HG03460 (cell line): ENCODE measurements around the gene SEC23B.
"Not testable (repeated sequence)": the region's sequence is repeated elsewhere in the genome, so short reads cannot be mapped to it uniquely, and the experiment has no call there.

ENCODE experiments used
- ATAC-seq: cut with Tn5 transposase; IDR thresholded peaks from one replicate; pipeline ENCODE4 v1.9.1; 2021; ENCODE audit not compliant: unreplicated experiment

SEC23B gene

DNA sequence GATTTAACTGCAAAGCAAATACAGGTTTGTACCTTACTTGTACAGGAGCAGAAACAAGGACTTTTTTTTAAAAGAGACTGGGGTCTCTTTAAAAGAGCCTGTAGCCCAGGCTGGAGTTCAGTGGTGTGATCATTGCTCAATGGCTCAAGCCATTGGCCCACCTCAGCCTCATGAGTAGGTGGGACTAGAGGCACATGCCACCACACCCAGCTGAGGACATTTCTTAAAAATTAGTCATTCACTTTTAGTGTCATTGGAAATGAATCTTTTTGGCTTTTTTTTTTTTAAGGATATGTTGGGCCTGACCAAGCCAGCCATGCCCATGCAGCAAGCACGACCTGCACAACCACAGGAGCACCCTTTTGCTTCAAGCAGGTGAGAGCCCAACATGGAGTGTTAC is 16.9 kb downstream of the SEC23B start:
- no peak for ATAC-seq

DNA sequence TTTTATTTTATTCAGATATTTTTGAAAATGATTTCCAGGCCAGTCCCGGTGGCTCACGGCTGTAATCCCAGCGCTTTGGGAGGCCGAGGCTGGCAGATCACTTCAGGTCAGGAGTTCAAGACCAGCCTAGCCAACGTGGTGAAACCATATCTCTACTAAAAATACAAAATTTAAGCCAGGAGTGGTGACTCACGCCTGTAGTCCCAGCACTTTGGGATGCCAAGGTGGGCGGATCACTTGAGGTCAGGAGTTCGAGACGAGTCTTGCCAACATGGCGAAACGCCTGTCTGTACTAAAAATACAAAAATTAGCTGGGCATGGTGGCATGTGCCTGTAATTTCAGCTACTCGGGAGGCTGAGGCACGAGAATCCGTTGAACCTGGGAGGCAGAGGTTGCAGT is 19.0 kb downstream of the SEC23B start:
- not testable (repeated sequence) for ATAC-seq

DNA sequence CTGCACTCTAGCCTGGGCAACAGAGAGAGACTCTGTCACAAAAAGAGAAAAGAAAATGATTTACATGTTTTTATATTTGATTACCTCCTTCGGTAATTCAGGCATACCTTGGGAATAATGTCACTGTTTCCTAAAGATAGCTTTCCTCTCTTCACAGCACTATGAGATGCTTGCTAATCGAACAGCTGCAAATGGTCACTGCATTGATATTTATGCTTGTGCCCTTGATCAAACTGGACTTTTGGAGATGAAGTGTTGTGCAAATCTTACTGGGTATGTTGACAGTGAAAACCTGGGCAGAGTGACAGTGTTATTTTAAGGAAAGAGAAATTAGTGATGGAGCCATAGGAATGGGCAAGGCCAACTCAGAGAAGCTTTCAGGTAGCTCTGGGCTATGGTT is 19.6 kb downstream of the SEC23B start:
- ATAC-seq = no peak

DNA sequence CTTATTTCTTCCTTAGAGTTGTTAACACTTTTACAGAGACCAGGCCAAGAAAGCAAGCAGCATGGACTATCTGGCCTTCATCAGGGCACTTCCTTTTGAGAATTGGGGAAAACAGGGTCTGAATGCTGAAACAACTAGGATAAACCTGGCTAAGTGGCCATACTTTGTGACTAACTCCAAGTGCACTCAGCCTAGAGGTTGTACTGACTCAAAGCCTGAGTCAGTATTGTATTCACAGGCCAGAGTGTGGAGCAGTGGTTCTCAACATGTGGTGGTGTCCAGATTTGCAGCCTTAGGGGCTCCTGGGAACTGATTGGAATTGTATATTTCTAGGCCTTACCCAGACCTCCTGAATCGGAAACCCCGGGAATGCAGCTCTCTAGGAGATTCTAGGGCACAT is 20.1 kb downstream of the SEC23B start:
- ATAC-seq = no peak

DNA sequence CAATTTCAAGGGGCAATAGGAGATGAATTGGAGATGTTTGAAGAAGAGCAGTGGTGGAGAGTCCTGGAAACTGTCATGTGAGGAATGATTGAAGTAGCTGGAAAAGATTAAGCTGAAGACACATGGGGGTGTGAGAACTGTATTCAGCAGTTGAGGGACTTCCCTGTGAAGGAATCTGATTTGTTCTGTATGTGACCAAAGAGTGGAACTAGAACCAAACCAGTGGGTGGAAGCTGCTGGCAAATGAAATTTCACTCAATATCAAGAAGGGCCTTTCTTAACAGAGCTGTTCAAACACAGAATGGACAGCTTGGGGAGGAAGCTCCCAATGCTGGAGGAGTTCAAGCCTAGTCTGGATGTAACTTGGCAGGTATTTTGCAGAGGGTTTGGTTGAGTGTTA is 21.3 kb downstream of the SEC23B start:
- no peak for ATAC-seq

DNA sequence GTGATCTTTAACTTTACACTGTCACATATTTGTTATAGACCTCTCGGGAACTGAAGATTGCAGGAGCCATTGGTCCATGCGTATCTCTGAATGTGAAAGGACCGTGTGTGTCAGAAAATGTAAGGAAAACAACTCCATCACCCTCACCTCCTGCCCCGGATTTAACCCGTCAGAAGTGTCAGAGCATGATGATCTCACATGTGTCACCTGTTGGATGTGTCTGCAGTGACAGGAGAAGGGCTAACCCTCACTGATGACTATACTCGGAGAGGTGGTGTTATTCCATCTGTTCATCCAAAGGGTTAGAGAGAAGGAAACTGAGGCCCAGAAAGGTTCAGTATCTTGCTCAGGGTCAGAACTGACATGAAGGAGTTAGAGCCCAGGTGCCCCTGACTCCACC is 24.9 kb downstream of the SEC23B start:
- ATAC-seq = no peak

DNA sequence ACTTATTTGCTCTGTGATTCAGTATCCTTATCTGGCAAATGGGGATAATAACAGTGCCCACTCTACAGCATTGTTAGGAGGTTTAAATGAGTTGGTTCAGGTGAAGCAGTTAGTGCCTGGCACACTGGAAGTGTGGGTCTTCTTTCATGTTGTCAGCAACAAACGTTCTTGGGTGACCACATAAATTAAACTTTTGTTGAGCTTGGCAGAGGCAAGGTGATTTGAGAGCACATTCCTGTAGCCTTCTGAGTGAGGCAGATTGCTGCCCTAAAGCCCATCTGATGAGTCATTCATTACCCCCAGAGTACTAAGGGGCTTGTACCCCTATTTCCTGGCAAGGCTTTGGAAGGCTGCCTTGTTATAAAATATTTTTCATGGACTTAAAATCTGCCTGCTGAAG is 25.8 kb downstream of the SEC23B start:
- no peak for ATAC-seq

DNA sequence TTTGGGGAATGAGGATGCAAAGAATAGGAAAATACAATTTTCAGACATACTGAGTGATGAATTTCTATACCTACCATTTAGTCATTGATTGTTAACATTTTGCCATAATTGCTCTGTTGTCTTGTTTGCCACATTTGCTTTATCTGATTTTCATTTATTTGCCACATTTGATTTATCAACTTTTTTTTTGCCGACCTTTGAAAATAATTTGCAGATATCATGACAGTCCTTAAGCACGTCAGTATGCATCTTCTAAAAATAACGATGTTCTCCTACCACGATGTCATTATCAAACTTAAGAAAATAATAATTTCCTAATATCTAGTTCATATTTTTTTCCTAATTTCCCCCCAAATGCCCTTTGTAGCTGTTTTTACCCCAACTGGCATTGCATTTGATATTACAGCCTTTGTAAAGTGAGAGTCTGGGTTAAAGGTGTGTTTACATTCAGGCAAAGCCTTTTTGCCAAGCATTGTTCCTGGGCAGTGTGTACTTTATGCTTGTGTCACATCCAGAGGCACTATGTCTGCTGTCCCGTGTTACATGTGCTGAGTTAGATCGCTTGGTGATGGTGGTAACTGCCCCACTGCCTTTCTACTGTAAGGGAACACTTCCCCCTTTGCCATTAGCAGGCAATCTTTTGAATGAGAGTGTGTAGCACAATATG is 26.4 kb downstream of the SEC23B start:
- ATAC-seq = no peak

DNA sequence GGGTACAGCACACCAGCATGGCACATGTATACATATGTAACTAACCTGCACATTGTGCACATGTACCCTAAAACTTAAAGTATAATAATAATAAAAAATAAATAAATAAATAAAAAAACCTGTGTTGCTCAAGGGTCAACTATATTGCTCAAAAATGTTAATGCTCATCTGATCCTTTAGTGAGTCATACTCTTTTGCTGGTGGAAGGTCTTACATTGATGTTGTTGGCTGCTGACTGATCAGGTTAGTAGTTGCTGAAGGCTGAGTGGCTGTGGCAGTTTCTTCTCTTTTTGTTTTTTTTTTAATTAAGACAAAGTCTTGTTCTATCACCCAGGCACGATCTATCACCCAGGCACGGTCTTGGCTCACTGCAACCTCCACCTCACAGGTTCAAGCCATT is 29.9 kb downstream of the SEC23B start:
- ATAC-seq = no peak

DNA sequence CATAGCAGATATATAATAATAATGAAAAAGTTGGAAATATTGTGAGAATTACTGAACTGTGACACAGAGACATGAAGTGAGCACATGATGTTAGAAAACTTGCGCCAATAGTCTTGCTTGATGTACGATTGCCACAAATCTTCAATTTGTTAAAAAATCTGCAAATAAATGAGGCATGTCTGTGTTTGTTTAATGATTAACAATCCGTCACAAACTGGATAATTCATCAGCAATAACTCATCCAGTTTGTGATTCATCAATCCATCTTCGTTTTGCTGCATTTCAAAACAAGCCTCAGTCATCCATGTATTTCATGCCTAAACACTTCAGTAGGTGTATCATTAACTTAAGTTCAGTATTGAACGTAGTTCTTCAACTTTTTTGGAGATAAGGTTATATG is 34.0 kb downstream of the SEC23B start:
- no peak for ATAC-seq

DNA sequence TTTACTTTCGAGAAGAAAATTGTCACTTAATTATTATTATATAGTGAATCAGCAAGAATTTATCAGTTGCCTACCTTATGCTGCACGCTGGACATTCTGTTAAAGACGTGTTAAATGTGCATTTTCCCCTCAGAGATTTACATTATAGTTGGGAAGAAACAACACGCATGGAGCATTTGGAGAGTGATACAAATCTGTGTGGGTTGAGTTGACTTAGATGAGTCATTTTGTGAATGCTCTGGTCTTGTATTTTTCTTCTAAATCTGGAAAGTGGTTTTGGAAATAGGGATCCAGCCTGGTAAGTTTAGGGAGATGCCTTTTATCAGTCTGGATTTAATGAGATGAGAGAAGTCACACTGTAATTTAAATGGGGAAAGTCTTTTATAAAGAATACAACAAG is 35.5 kb downstream of the SEC23B start:
- ATAC-seq = no peak

DNA sequence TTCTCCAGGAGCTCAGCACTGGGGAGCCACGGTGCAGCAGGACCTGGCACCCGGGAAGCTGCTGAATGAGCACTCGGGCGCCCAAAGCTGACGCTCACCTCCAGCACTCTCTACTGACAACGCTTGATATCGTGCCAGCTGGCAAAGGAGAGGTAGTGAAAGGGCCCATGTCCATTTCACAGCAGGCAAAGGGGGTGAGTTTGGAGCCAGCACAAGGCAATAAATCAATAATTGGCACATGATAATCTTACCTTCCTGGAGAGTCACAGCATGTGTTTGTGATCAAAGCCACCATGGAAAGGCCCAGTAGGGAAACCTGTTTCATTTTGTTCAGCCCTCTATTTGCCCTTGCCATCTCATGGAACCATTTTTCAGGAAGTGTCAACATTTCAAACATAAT is 36.2 kb downstream of the SEC23B start:
- no peak for ATAC-seq

DNA sequence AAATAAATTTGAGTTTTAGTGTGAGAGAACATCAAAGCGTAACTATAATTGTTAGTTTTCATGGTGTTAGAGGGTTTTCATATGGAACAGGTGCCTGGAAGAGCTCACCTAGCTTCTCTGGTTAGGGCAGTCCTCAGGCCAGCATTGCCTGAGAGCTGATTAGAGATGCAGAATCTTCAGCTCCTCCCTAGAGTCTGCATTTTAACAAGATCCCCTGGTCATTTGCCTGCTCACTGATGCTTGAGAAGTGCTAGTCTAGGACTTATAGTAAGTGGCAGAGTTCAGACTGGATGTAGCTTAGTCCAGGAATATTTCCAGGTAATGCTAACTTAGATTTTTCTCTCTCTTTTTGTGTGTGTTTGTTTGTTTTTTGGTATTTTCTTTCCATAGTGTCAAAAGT is 37.8 kb downstream of the SEC23B start:
- no peak for ATAC-seq

DNA sequence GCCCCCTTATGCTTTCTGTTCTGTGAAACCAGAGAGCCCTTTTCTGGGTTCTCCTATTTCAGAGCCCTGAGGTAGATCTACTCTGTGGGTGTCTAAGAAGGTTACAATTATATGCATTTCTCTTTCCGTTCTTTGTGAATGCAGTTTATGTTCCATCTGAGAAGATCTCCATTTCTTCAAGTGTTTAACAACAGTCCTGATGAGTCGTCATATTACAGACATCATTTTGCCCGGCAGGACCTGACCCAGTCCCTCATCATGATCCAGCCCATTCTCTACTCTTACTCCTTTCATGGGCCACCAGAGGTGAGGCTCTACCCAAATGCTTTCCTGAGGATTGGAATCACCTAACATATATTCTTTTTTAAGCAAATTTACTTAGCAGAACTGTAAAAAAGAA is 40.7 kb downstream of the SEC23B start:
- no peak for ATAC-seq

DNA sequence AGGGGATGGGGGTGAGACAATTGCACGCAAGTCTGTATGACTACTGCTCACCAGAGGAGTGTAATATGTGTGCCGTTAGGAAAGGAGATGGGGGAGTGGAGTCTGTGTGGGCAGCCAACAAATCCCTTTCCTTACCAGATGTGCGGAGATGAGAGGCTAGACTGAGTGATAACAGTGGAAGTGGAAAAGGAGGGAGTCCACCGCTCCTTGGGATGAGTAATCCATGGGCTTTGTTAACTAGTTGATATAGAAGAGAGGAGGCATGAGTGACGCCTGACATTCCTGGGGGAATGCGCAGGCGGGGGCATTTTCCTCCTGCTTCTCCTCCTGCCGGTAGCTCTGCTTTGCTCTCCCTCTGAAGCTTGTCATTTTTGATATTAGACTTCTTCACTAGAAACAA is 46.0 kb downstream of the SEC23B start:
- ATAC-seq = no peak

DNA sequence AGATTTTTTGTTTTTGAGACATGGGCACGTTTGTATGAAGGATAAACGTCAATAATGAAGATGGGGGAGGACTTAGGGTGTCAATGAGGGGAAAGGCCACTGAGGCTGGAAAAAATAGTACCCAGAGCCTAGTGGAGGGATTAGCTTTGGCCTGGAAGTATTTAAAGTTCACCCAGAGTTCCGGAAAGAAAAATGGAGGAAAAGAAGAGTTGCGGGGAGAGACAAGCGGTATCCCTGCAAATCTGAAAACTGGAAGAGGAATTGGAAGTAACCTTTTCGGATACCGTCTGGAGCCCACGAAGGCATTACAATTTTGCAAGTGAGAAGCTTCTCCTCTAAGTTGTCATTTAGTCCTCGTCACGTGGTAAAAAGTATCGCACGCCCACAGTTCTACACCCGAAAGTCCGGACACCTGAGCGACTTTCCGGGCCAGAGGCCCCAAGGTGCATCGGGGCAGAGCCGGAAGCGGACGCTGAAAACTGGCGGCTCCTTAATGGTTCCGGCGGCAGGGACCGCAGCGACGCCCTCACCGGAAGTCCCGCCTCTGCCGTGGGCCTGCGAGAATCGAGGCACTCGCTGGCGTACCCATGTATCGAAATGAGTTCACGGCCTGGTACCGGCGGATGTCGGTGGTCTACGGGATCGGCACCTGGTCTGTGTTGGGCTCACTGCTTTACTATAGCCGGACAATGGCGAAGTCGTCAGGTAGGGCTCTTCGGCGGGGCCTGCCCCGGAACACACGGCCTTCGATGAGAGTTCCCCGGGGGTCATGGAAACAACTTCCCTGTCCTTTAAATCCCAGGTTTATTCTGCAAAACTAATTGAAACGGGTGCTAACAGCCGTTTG is 59.4 kb downstream of the SEC23B start, which contains the start of gene SMIM26:
Gene SMIM26, plus strand, starts transcription at position 541 of the 847 bp plus-strand sequence. Its CDS starts 47 bp downstream, at position 588.
- peak; percentile 99 for ATAC-seq

DNA sequence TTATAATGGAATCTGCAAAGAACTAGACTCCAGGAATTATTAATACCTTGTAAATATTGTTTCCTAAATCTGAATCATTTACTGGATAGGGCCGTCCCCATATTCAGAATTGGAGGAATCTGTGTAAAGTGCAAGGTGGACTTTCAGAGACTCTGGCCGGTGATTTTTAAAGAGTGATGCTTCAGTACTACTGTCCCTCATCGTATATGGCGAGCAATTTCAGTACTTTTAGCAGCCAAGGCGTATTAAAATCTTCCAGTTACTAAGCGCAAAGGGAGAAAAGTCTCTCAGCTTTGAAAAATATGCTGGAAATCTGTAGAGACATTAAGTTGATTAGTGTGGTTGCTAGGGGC is 60.0 kb downstream of the SEC23B start:
- ATAC-seq = peak; percentile 29

DNA sequence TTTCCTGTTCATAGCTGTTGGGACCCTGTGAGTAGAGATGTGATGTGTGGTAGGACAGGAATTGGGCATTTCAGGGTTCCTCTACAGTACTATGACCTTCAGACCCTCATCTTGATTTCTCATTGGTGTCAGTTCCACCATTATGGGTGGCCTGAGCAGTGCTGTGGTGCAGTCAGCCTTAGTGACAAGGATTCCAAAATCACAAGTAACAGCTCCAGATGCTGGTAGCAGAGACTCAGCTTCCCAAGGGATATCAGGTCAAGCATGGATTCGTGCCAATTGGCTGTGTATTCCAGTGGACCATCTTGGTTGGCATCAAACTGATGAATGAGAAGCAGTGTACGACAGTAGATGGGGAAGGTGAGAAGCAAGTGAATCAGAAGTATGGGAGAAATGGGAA is 63.3 kb downstream of the SEC23B start:
- ATAC-seq = no peak

DNA sequence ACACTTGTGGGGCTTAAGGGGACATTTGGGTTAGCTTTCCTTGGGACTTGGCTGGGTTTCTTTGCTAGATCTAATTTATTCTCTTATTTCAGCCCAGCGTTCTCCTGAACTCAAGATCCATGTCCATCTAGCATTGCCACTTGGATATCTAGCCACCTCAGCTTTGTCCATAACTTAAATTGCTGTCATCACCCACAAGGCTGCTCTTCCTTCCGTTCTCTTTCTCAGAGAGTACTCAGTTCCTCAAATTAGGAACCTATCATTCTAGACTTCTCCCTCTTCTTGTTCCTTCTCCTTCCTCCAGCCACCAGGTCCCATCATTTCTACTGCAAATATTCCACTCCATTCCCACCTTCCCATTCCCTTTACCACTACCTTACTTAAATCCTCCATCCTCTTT is 63.8 kb downstream of the SEC23B start:
- ATAC-seq = no peak

DNA sequence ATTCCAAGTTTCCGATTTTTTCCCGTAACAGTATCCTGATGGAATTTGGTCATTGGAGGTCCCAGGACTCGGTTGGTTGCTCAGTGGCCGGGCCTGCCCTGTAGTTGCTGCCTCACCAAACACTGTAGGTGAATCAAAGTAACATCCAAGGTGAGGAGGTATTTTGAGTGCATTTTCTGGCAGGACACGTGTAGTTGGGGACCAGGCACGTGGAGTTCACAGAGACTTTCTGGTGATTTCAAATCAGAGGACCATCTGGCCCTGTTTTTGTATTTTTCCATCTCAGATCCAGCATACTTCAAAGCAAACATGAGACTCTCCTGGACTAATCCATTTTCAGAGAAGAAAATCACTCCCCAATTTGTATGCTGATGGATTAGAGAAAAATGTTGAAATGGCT is 70.2 kb downstream of the SEC23B start:
- no peak for ATAC-seq

DNA sequence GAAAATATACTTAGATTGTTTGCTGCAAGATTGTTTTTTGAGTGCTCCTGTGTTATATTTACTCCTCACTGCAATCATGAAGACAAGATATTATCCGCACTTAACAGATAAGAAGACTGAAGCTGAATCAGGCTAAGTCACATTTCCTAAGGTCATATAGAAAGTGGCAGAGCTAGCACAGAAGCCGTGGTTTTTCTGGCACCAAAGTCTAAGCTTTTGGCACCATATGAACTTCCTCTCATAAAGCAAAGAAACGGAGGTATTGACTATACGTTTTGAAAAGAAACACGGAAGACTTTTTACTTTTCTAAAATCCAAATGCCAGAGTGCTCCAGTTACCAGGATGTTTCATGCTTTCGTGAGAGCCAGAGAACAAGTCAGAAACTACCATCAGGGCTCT is 70.8 kb downstream of the SEC23B start:
- no peak for ATAC-seq

DNA sequence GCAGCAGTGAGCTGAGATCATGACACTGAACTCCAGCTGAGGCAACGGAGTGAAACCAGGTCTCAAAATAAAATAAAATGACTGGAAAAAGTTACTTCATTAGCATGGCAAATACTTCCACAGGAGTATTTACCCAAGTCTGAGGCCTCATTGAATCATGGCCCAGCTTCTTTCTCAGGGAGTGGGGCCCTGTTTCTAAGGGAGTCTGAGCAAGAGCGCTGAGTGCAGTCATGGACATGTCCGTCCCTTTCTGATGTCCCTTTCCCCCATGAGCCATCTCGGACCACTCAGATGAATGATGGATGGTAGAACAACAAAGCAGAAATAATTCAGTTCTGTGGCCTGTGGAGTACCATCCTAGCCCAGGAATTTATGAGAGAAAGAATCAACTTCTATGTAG is 72.3 kb downstream of the SEC23B start:
- ATAC-seq = no peak

DNA sequence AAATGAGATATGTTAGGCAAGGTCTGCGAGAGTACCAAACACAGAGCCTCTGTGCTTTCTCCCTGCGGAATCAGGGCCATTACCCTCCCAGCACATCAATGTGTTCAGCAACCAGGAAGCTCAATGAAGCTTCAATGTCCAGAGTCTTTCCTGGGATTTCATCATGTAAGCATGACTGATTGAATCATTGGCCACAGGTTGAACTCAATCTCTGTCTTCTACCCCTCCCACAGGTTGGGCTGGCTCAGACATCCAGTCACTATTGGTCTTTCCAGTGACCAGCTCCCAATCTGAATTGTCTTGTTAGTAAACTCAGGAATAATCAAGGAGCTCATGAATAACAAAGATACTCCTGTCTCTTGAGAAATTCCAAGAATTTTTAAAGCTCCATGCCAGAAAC is 77.4 kb downstream of the SEC23B start:
- no peak for ATAC-seq
